Right hindlimb (tissue), 1 donor: ENCODE measurements around the gene CACNG7.

Experiments
- DNase-seq: peaks from one replicate; pipeline ENCODE4 v3.0.0-alpha.2; 2018

Gene CACNG7

DNA sequence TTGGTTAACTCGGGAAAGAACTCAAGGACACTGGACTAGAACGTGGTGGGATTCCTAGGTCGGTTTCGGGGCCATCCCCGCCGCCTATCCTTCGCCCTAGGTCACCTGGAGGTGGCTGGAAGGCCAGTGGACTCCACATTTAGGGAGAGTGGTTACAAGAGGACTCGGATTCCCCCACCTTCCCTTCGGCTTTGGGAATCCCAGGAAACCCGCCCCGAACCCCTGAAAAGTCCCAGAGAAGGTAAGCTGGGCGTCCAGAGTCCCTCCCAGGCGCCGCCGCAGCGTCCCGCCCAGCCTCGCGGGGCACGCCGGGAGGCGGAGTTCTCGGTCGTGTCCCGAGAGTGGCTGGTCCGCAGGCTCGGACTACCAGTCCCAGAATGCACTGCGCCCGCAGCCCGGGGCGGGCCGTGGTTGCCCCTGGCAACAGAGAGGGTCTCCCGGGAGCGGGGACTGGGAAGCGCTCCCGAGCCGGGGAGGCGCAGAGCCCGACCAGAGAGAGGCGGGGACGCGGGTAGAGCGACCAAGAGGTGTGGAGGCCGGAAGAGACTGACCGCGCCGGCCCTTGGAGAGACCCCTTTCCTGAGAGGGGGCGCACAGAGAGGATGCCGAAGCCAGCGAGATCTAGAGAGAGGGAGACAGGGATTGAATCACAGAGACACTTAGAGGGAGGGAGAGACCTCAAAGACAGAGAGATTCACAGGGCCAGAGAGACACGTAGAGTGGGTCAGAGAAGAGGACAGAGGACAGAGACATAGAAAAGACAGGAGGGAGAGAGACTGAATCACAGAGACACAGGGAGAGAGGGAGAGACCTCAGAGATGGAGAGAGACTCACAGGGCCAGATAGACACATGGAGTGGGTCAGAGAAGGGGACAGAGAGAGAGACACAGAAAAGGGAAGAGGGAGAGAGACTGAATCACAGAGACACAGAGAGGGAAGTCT is 29.7 kb upstream of the CACNG7 start:
- peak; percentile 98 for DNase-seq

DNA sequence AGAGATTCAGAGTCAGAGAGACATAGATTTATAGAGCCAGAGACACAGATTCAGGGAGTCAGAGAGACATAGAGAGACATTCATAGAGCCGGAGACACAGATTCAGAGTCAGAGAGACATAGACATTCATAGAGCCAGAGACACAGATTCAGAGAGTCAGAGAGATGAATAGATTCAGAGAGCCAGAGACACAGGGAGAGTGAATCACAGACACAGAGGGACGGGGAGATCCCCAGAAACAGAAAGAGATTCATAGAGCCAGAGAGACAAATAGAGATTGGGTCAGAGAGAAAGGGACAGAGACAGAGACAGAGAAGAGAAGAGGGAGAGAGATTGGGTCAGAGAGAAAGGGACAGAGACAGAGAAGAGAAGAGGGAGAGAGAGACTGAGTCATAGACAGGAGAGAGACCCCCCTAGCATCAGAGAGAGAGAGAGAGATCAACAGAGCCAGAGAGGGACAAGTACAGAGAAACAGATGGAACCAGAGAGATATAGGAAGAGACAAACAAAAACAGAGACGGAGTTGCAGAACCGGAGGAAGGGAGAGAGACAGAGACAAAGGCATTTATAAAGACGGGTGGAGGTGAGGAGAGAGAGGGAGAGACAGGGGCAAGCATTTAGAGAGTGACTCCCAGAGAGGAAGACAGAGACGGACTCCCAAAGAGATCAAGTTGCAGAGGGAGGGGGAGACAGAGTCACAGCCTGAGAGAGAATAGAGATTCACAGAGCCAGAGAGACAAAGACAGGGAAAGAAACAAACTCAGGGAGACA is 28.2 kb upstream of the CACNG7 start:
- no peak for DNase-seq

DNA sequence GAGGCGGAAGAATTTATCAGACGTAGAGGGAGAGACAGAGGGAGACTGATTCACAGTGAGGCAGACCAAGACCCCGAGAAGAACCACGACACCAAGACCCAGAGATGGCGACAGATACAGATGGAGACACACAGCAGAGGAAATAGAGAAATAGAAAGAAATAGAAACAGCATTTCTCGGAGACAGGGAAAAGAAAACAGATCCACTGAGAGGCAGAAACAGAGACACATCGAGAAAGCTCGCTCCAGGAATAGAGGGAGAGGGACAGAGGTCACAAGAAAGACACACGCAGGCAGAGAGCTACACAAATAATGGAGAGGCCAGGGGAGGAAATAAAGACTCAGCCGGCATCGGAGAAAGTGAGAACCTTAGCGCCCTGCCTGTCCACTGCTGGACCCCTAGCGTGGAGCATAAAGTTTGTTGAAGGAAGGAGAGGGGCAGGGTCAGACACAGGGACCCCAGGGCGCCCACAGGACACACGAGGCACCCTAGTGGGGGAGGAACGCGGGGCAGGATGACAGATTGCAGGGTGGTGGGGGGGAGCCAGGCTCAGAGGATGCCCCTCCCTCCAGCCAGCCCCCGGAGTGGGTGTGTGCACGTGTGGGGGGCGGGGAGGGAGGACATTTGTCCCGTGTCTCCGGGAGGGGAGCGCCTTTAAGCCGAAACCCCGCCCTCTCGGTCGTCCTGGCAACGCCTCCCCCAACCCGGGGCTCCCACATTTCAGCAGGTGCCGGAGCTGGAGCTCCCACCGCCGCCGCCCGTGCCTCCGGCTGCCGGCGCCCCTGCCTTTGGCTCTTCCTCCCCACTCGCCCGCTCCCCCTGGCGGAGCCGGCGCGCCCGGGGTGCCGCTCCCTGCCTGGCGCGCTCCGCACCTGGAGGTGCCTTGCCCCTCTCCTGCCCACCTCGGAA is 27.3 kb upstream of the CACNG7 start, which contains the start of gene PRKCG:
Gene PRKCG (plus strand): TSS at position 716 of the 909 bp plus-strand sequence. CDS start 298 bp downstream, outside the sequence.
- DNase-seq: peak; percentile 72

DNA sequence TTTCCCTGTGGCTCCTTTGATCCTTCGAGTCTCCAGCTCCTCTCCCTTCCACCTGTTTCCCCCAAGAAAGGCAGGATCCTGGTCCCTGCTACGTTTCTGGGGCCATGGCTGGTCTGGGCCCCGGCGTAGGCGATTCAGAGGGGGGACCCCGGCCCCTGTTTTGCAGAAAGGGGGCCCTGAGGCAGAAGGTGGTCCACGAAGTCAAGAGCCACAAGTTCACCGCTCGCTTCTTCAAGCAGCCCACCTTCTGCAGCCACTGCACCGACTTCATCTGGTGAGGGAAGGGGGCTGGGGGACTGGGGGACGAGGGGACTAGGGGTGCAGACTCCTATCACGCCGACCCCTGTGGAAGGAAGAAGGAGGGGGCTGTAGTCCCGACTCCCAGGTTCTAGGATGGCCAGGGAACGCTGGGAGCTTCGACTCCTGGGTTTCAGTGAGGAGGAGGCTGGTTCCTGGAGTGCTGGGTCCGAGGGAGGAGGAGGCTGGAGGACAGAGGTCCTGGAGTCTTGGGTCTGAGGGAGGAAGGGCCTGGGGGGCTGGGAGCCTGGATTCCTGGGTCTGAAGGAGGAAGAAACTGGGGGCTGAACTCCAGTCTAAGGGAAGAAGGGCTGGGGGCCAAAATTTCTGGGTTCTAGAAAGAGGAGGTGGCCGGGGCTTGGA is 26.6 kb upstream of the CACNG7 start:
- DNase-seq: no peak

DNA sequence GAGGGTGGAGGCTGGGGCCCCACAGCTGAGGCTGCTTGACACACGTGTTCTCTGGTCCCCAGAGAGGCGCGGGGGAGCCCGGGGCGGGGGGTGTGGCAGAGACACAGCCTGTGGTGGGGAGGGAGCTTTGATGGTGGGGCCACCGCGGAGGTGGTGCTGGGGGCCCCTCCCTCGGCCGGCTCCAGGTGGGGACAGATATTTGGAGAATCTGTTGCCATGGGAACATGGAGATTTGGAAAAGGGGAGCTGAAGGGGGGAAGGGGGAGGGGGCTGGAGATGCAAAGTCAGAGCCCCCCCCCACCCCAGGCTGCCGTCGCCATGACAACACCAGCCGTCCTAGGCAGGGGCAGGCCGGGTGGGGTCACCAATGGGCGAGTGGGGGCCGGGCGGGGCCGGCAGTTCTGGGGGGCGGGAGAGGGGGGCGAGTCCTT is 25.8 kb upstream of the CACNG7 start:
- peak; percentile 51 for DNase-seq

- DNase-seq: no peak
Observed at GRCh38 chr19:53883741-53884140, 25.3 kb upstream of the CACNG7 start.

GRCh38 chr19:53884256-53884655 is 24.8 kb upstream of the CACNG7 start:
- no peak for DNase-seq

DNA sequence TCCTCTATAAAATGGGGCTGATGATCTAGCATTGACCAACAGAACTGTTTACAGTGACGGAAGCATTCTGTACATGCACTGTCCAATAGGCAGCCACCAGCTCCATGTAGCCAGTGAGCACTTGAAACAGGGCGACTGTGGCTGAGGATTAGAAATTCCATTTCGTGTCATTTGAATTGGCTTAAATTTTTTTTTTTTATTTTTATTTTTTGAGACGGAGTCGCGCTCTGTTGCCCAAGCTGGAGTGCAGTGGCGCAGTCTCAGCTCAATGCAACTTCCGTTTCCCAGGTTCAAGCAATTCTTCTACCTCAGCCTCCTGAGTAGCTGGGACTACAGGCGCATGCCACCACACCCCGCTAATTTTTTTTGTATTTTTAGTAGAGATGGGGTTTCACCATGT is 24.0 kb upstream of the CACNG7 start:
- DNase-seq: no peak

DNA sequence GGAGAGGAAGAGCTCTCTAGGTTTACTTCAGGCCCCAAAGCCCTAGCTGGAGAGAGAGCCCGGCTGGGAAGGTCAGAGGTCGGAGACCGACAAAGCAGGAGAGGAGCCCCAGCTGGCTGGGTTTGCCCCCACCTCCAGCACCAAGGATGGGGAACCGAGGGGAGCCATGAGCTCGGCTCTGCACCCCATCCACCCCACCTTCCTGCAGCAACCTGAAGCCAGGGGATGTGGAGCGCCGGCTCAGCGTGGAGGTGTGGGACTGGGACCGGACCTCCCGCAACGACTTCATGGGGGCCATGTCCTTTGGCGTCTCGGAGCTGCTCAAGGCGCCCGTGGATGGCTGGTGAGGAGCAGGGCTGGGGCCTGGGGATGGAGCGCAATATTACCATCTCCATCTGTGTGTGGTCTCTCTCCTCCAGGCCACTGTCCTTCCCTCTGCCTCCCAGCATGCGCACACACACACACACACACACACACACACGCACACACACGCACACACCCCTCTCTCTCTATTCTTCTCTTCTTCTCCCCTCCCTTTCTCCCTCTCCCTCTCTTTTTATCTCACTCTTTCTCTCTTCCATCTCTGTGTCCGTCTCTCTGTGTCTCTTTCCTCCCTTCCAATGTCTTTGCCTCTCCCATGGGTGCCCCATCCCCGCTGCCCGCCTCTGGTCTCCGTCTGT is 16.6 kb upstream of the CACNG7 start:
- DNase-seq: no peak

GRCh38 chr19:53892981-53893325 is 16.1 kb upstream of the CACNG7 start:
- DNase-seq: no peak

- DNase-seq: no peak
Observed at GRCh38 chr19:53894707-53895106, 14.4 kb upstream of the CACNG7 start.

- DNase-seq: no peak
Observed at GRCh38 chr19:53896682-53897081, 12.4 kb upstream of the CACNG7 start.

- no peak for DNase-seq
Observed at GRCh38 chr19:53897459-53897858, 11.6 kb upstream of the CACNG7 start.

GRCh38 chr19:53898166-53898565 is 10.9 kb upstream of the CACNG7 start:
- DNase-seq: no peak

GRCh38 chr19:53898636-53899341 is 10.3 kb upstream of the CACNG7 start:
- no peak for DNase-seq

GRCh38 chr19:53900191-53900860 is 8.8 kb upstream of the CACNG7 start:
- no peak for DNase-seq

GRCh38 chr19:53903055-53903680 is 5.9 kb upstream of the CACNG7 start:
- DNase-seq: no peak

DNA sequence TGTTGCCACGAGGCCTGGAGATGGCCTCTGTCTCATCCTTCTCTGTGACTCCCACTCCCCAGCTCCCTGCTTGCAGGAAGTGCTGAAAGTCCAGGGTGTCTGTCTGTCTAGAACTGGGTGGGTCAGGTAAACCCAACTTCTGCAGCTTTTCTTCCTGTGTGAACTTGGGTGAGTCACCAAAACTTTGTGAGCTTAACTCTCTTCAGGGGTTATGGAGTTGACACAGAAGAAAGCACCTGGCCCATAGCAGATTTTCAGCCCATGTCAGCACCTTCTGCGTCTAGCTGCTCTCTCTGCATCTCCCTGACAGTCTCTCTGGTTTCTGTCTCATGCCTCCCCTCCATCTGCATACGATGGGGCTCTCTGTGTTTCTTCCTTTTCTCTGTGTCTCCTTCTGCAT is 4.2 kb upstream of the CACNG7 start:
- DNase-seq: no peak

DNA sequence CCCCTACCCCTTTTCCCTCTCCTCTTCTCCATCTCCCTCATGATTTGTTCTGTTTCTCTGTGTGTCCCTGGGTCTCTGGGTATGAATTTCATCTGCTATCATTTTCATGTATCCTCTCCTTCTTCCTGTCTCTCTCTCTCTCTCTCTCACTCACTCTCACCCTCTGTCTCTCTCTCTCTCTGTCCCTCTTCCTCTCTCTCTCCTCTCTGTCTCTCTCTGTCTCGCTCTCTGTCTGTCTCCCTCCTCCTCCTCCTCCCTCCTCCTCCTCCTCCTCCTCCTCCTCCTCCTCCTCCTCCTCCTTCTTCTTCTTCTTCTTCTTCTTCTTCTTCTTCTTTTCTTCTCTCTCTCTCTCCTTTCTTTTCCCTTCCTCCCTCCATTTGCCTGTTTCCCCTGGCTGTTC is 3.3 kb upstream of the CACNG7 start:
- no peak for DNase-seq
